ENCODE measurements around the gene ZNF850. TPM values are rescaled to one million over a fixed set of nuclear protein-coding genes. Genes with fewer than 3 reads are reported as not detected.

The ZNF850 gene
- total RNA-seq, 4 donors from 2014 or later: 1.7 to 4.6 (median 3.5) TPM

GRCh38 chr19:36686365-36687213, 86.0 kb downstream of the ZNF850 start:
- TF ChIP-seq CTCF (IDR thresholded peaks at IDR 0.05): no peak

GRCh38 chr19:36685835-36686234, 86.8 kb downstream of the ZNF850 start:
- no peak for TF ChIP-seq CTCF (IDR thresholded peaks at IDR 0.05)
- ATAC-seq (ENCODE audit: low FRiP score): no peak
- no peak for DNase-seq (ENCODE audit: low spot score)

More at GRCh38 chr19:36686365-36687213, 86.0 kb downstream of the ZNF850 start:
- ATAC-seq (ENCODE audit: low FRiP score) (peak; percentile 28), DNase-seq (ENCODE audit: low spot score) (no peak)

GRCh38 chr19:36679455-36679854, 93.2 kb downstream of the ZNF850 start:
- ATAC-seq (ENCODE audit: low FRiP score) (no peak), DNase-seq (ENCODE audit: low spot score) (no peak)
- no peak for TF ChIP-seq CTCF (IDR thresholded peaks at IDR 0.05)

GRCh38 chr19:36674201-36674600, 98.4 kb downstream of the ZNF850 start:
- ATAC-seq (ENCODE audit: low FRiP score) (no peak), DNase-seq (ENCODE audit: low spot score) (no peak)
- no peak for TF ChIP-seq CTCF (IDR thresholded peaks at IDR 0.05)

GRCh38 chr19:36672368-36672767, 100.2 kb downstream of the ZNF850 start:
- TF ChIP-seq CTCF (IDR thresholded peaks at IDR 0.05): no peak
- DNase-seq (ENCODE audit: low spot score) (no peak), ATAC-seq (ENCODE audit: low FRiP score) (no peak)

GRCh38 chr19:36668646-36669045, 104.0 kb downstream of the ZNF850 start:
- ATAC-seq (ENCODE audit: low FRiP score) (no peak), DNase-seq (ENCODE audit: low spot score) (no peak)
- TF ChIP-seq CTCF (IDR thresholded peaks at IDR 0.05): no peak

- DNase-seq (ENCODE audit: low spot score) (no peak), ATAC-seq (ENCODE audit: low FRiP score) (no peak)
- TF ChIP-seq CTCF (IDR thresholded peaks at IDR 0.05): no peak
These were observed 106.8 kb downstream of the ZNF850 start for GRCh38 chr19:36665832-36666231.
